ENCODE measurements around the gene ANKRD23. TPM values are rescaled to one million over a fixed set of nuclear protein-coding genes. Genes with fewer than 3 reads are reported as not detected.

The ANKRD23 gene
- total RNA-seq, 1 donor from 2014 or later, result 0.98 TPM

DNA sequence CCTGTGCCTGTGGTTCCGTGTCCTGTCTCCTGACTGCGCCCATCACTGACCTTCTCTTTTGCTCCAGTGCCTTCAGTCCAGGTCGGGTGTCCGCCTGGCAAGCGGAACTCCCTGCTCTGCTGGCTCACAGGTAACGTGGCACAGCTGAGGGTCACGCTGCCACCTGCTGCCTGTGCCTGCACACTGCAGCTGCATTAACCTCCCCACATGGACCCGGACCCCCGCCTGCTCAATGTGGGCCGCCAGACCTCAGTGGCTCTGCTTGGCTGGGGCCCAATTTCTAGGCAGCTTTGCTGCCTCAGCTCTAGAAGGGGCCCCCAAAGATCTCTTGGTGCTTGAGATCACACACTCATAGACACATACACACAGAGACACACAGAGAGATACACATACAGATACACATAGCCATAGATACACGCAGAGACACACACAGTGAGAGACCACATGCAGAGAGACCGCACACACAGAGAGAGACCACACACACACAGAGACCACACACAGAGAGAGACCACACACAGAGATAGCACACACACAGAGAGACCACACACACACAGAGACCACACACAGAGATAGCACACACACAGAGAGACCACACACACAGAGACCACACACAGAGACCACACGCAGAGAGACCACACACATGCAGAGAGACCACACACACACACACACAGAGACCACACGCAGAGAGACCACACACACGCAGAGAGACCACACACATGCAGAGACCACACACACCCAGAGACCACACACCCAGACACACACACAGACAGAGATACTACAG is 42.6 kb downstream of the ANKRD23 start:
- no peak for DNase-seq (ENCODE audit: extremely low spot score in 2 of 2)
- Histone ChIP-seq H3K36me3 (peaks cover 0 to 22% of the 10 kb centered on the region in 2 donors), H3K4me1 (peaks cover 8% of the 10 kb centered on the region), H3K27me3 (no peaks in the 10 kb centered on the region), H3K27ac (no peak overlapping the region), H3K4me3 (no peak overlapping the region), H3K9me3 (no peaks in the 10 kb centered on the region)
- TF ChIP-seq, protein P1, sequence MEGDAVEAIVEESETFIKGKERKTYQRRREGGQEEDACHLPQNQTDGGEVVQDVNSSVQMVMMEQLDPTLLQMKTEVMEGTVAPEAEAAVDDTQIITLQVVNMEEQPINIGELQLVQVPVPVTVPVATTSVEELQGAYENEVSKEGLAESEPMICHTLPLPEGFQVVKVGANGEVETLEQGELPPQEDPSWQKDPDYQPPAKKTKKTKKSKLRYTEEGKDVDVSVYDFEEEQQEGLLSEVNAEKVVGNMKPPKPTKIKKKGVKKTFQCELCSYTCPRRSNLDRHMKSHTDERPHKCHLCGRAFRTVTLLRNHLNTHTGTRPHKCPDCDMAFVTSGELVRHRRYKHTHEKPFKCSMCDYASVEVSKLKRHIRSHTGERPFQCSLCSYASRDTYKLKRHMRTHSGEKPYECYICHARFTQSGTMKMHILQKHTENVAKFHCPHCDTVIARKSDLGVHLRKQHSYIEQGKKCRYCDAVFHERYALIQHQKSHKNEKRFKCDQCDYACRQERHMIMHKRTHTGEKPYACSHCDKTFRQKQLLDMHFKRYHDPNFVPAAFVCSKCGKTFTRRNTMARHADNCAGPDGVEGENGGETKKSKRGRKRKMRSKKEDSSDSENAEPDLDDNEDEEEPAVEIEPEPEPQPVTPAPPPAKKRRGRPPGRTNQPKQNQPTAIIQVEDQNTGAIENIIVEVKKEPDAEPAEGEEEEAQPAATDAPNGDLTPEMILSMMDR (IDR thresholded peaks at IDR 0.05), result peak; percentile 30 to 72 (median 60)
- TF ChIP-seq POLR2AphosphoS5 (IDR thresholded peaks at IDR 0.05; ENCODE audit: insufficient read depth in 1 of 2, low read depth in 1 of 2) (peak in 1 of 2 donors; percentile 14), POLR2A (IDR thresholded peaks at IDR 0.05) (no peak)
- intact Hi-C loops (cut with DNase I), result no loop called here

GRCh38 chr2:96800061-96801004 is 43.5 kb downstream of the ANKRD23 start:
- intact Hi-C loops (cut with DNase I), result no loop called here

DNA sequence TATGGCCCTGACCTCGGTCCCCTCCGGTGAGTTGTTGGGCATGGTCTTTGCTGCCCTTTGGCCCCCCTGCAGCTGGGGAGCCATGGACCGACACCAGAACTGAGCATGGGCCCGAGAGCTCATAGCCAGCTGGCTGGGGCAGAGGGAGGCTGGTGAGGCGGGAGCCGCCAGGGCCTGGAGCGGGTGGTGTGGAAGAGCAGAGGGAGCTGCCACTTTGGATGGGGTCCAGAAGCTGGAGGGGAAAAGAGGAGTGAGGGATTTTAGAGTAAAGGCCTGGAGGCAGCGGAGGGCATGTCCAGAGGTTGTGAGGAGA is 44.2 kb downstream of the ANKRD23 start:
- H3K27me3 ChIP-seq, result no peaks in the 10 kb centered on the region
- peaks cover 8% of the 10 kb centered on the region for H3K4me1 ChIP-seq
- no peak for DNase-seq (ENCODE audit: extremely low spot score in 2 of 2)
- intact Hi-C loops (cut with DNase I), result no loop called here
- TF ChIP-seq POLR2AphosphoS5 (IDR thresholded peaks at IDR 0.05; ENCODE audit: insufficient read depth in 1 of 2, low read depth in 1 of 2) (no peak), POLR2A (IDR thresholded peaks at IDR 0.05) (no peak)
- TF ChIP-seq, protein P1 (IDR thresholded peaks at IDR 0.05), result no peak
- peaks cover 0 to 22% of the 10 kb centered on the region in 2 donors for H3K36me3 ChIP-seq
- H3K4me3 ChIP-seq, result no peak overlapping the region
- H3K9me3 ChIP-seq, result no peaks in the 10 kb centered on the region
- H3K27ac ChIP-seq, result no peak overlapping the region

More at GRCh38 chr2:96800061-96801004, 43.5 kb downstream of the ANKRD23 start:
- H3K9me3 ChIP-seq, result no peaks in the 10 kb centered on the region
- H3K27me3 ChIP-seq, result no peaks in the 10 kb centered on the region
- TF ChIP-seq POLR2AphosphoS5 (IDR thresholded peaks at IDR 0.05; ENCODE audit: insufficient read depth in 1 of 2, low read depth in 1 of 2) (no peak), POLR2A (IDR thresholded peaks at IDR 0.05) (no peak)
- TF ChIP-seq, protein P1 (IDR thresholded peaks at IDR 0.05), result no peak
- DNase-seq (ENCODE audit: extremely low spot score in 2 of 2), result no peak
- peaks cover 8% of the 10 kb centered on the region for H3K4me1 ChIP-seq
- H3K4me3 ChIP-seq, result no peak overlapping the region
- peaks cover 0 to 22% of the 10 kb centered on the region in 2 donors for H3K36me3 ChIP-seq
- H3K27ac ChIP-seq, result no peak overlapping the region

- Histone ChIP-seq H3K27ac (no peak overlapping the region), H3K9me3 (no peaks in the 10 kb centered on the region), H3K4me1 (peaks cover 8% of the 10 kb centered on the region), H3K27me3 (no peaks in the 10 kb centered on the region), H3K4me3 (no peak overlapping the region), H3K36me3 (peaks cover 0 to 22% of the 10 kb centered on the region in 2 donors)
- no peak for TF ChIP-seq POLR2AphosphoS5 (IDR thresholded peaks at IDR 0.05; ENCODE audit: insufficient read depth in 1 of 2, low read depth in 1 of 2)
- DNase-seq (ENCODE audit: extremely low spot score in 2 of 2), result no peak
- intact Hi-C loops (cut with DNase I), result no loop called here
Measured at GRCh38 chr2:96798733-96799622, 44.8 kb downstream of the ANKRD23 start.

All from vagina (tissue), 2 donors.